HepG2 (cell line): ENCODE results near the gene IL36B. TPM values are rescaled to one million over a fixed set of nuclear protein-coding genes. Genes with fewer than 3 reads are reported as not detected.
A peak's percentile ranks its signal among the peaks of the same experiment; 100 is the strongest.

ENCODE experiments used
- CTCF ChIP-seq: sonication (generic); formaldehyde crosslinking; IDR thresholded peaks from 2 replicates; pipeline ENCODE4 v1.5.0; 2020; ENCODE audit warnings: mild to moderate bottlenecking, missing genetic modification reagents, moderate library complexity
- FOXA1 ChIP-seq, 2 experiments: fragments of 450-650 bp in 1 of 2; sonication (generic) in 1 of 2; formaldehyde crosslinking in 1 of 2; IDR thresholded peaks; 2 replicates each; pipeline versions ENCODE4 v1.4.0 to v1.6.1; 2016 to 2020; ENCODE audit warnings: missing genetic modification reagents in 1 of 2
- MIER3 ChIP-seq: IDR thresholded peaks from 2 replicates; pipeline ENCODE4 v1.6.1; 2016; ENCODE audit warnings: missing compliant biosample characterization, borderline replicate concordance
- NCOR1 ChIP-seq: fragments of 200-600 bp; sonication (generic); IDR thresholded peaks from 2 replicates; pipeline ENCODE4 v1.7.0; 2017; ENCODE audit warnings: antibody characterized with exemption, low read length, borderline replicate concordance
- POGZ ChIP-seq: sonication (generic); formaldehyde crosslinking; IDR thresholded peaks from 2 replicates; pipeline ENCODE4 v1.4.0; 2020; ENCODE audit warnings: mild to moderate bottlenecking, missing genetic modification reagents
- SKIL ChIP-seq: sonication (generic); formaldehyde crosslinking; IDR thresholded peaks from 2 replicates; pipeline ENCODE4 v1.8.0; 2022; ENCODE audit warnings: missing genetic modification reagents, mild to moderate bottlenecking, moderate library complexity, borderline replicate concordance
- TFAP4 ChIP-seq: sonication (generic); IDR thresholded peaks from 2 replicates; pipeline ENCODE4 v1.6.1; 2016; ENCODE audit warnings: low read depth, borderline replicate concordance
- ZBTB7A ChIP-seq: sonication (generic); formaldehyde crosslinking; IDR thresholded peaks from 2 replicates; pipeline ENCODE4 v1.8.0; 2022; ENCODE audit warnings: mild to moderate bottlenecking, missing genetic modification reagents
- ZFP36L2 ChIP-seq: sonication (generic); formaldehyde crosslinking; IDR thresholded peaks from 2 replicates; pipeline ENCODE4 v1.4.0; 2020; ENCODE audit warnings: missing genetic modification reagents
- ZMYM2 ChIP-seq: sonication (generic); formaldehyde crosslinking; IDR thresholded peaks from 2 replicates; pipeline ENCODE4 v1.8.0; 2022; ENCODE audit warnings: mild to moderate bottlenecking, missing genetic modification reagents
- ZMYM3 ChIP-seq: sonication (generic); formaldehyde crosslinking; IDR thresholded peaks from 2 replicates; pipeline ENCODE4 v1.5.1; 2020; ENCODE audit warnings: mild to moderate bottlenecking, missing genetic modification reagents
- ZNF770 ChIP-seq: sonication (generic); formaldehyde crosslinking; IDR thresholded peaks from 2 replicates; pipeline ENCODE4 v1.5.0; 2020; ENCODE audit warnings: mild to moderate bottlenecking, missing genetic modification reagents
- polyA plus RNA-seq, 8 experiments: library from polyadenylated mRNA; depleted of rRNA in 3 of 8; stranded (reverse) in 7 of 8; unstranded in 1 of 8; fragments of >200 nt; fragmentation: Illumina TruSeq in 4 of 8; extraction: Trizol in 4 of 8; gene quantifications; 2 replicates each; pipeline versions ENCODE4 v1.2.1 to v1.2.3, GENCODE V29; 2011 to 2016; ENCODE audit warnings: low read depth in 4 of 8, missing spikeins in 1 of 8, mixed read lengths in 1 of 8; ENCODE audit not compliant: insufficient read depth in 1 of 8
- total RNA-seq, 5 experiments: library from RNA; depleted of rRNA; stranded (reverse); fragments of >200 nt; fragmentation: Illumina TruSeq; extraction: Trizol; gene quantifications; 2 replicates each; pipeline ENCODE4 v1.2.3, GENCODE V29; 2016; ENCODE audit warnings: low read depth in 1 of 5

The IL36B gene
- total and polyA plus RNA-seq, 2 of the 13 experiments (the other 11 are each of a cell fraction or from before 2014, with no cell fraction given), result not detected

GRCh38 chr2:113050921-113051895 is 1.5 kb downstream of the IL36B start (continued):
- TF ChIP-seq SKIL (no peak), ZNF770 (CRISPR knock-in tag) (peak; percentile 99), FOXA1 (IDR thresholded peaks at IDR 0.05) (no peak), FOXA1 (CRISPR knock-in tag; IDR thresholded peaks at IDR 0.05) (no peak), ZMYM2 (peak; percentile 74; the same call in 1 of the 2 replicates), CTCF (CRISPR knock-in tag) (peak; percentile 67), ZFP36L2 (CRISPR knock-in tag) (no peak), POGZ (peak; percentile 47; the same call in 1 of the 2 replicates), ZMYM3 (CRISPR knock-in tag) (peak; percentile 27; the same call in 1 of the 2 replicates), ZBTB7A (CRISPR knock-in tag) (0 out of 2 replicates have a peak, but pooled peaks have one; percentile 28), MIER3 (no peak), TFAP4 (no peak), NCOR1 (no peak)
